Fibroblast of mammary gland (primary cell): ENCODE results near the gene LAGE3.

Experiments used
- DNase-seq: peaks from one replicate; pipeline ENCODE4 v3.0.0-alpha.2; 2010; ENCODE audit warnings: low read depth
- H3K4me3 ChIP-seq: 2 replicates; pipeline ENCODE4 v1.5.1; 2011; ENCODE audit warnings: low read depth, mild to moderate bottlenecking, low read length, moderate library complexity; ENCODE audit not compliant: control insufficient read depth
- CTCF ChIP-seq: conservative IDR thresholded peaks from 2 replicates; pipeline ENCODE4 v1.5.1; 2011; ENCODE audit warnings: low read depth, low read length, inconsistent platforms; ENCODE audit not compliant: control insufficient read depth, insufficient read depth

The LAGE3 gene

DNA sequence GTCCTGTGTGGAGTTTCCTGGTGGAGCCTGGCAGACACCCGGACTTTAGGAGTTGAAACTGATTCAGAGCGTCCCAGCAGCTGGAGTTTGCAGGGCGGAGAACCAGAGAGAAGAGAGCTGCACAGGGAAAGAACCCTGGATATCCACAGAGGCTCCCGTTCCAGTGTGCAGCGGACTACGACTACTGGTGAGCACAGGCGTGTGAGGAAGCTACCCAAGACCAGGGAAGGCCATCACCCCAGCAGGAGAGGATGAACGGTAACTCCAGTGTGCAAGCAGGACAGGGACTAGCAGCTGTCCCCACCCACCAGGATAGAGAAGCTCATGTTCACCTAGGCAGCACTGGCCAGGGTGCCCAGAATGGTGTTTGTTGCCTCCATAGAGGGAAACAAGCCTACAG is 2.3 kb downstream of the LAGE3 start:
- DNase-seq, result no peak
- no peak for TF ChIP-seq CTCF
- H3K4me3 ChIP-seq, result no peak overlapping the region

GRCh38 chrX:154473683-154474082 is 5.4 kb downstream of the LAGE3 start:
- H3K4me3 ChIP-seq, result no peak overlapping the region
- DNase-seq, result no peak
- TF ChIP-seq CTCF, result no peak

GRCh38 chrX:154472685-154473632 is 6.1 kb downstream of the LAGE3 start:
- DNase-seq, result no peak

DNA sequence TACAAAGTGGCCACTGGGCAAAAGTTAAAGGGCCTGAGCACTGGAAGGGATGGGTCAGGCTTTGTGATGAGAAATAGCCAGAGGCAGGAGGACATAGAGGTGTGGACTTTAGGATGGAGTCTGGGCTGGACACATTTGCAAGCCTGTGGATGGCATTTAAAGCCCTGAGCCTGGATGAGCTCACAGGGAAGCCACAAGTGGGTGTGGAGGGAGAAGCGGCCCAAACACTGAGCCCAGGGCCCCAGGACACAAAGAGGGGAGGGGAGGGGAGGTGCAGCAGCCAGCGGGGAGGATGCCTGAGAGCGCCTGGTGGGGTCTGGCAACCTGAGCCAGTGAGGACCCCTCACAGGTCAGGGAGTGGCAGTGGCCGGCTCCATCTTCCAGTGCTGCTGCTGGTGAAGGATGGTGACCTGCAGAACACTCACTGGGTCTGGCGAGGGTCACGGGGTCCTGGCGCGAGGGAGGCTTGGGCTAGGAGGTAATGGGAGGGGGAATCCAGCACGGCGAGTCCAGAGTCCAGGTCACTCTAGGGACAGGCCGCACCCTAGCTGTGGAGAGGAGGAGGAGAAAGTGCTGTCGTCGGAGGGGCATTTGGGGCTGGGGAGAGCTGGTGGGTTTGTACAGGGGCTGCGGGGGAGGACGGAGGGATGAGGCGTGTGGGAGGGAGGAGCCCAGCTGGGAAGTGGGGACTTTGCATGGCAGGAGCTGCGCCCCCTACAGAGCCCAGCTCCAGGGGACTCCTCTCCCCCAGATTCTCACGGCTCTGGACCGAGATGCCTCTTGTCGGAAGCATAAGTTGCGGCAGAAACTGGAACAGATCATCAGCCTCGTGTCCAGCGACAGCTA is 7.0 kb downstream of the LAGE3 start:
- H3K4me3 ChIP-seq, result no peak overlapping the region
- DNase-seq, result no peak
- no peak for TF ChIP-seq CTCF

More at GRCh38 chrX:154472685-154473632, 6.1 kb downstream of the LAGE3 start:
- no peak for TF ChIP-seq CTCF
- no peak overlapping the region for H3K4me3 ChIP-seq

DNA sequence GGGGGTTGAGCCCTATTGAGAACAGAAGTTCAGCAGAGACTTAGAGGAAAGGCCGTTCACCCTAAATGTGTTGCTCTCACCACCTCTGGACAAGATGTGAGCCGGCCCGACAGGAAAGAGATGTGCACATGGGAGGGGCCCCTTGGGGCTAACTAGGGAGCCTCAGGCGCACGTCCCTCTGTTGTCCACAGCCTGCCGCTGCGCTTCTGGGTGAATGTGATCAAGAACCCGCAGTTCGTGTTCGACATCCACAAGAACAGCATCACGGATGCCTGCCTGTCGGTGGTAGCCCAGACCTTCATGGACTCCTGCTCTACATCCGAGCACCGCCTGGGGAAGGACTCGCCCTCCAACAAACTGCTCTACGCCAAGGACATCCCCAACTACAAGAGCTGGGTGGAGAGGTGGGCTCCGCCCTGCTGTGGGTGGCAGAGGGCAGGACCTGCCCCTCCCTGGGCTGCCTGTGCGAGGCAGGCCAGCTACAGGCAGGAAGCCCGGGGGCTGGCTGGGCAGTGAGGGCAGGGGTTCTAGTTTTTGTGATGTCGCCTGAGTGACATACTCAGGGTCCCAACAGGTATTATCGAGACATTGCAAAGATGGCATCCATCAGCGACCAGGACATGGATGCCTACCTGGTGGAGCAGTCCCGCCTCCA is 8.0 kb downstream of the LAGE3 start:
- no peak for TF ChIP-seq CTCF
- no peak overlapping the region for H3K4me3 ChIP-seq
- no peak for DNase-seq

GRCh38 chrX:154470434-154470833 is 8.6 kb downstream of the LAGE3 start:
- no peak overlapping the region for H3K4me3 ChIP-seq
- TF ChIP-seq CTCF, result no peak
- no peak for DNase-seq
